Daoy (cell line): Measurements from ENCODE around the gene SH3RF3. TPM values are rescaled to one million over a fixed set of nuclear protein-coding genes. Genes with fewer than 3 reads are reported as not detected.
A peak's percentile ranks its signal among the peaks of the same experiment; 100 is the strongest.
"Not testable (repeated sequence)": the region's sequence is repeated elsewhere in the genome, so short reads cannot be mapped to it uniquely, and the experiment has no call there.

Experiments used
- DNase-seq: peaks from one replicate; pipeline ENCODE4 v3.0.0-alpha.2; 2015; ENCODE audit warnings: low read depth
- total RNA-seq: library from RNA; depleted of rRNA; stranded (reverse); fragments of >200 nt; shearing (Covaris generic); gene quantifications from 2 replicates; pipeline ENCODE4 v1.2.3, GENCODE V29; 2014

The SH3RF3 gene
- total RNA-seq, 1 experiment from 2014 or later: 3.0 TPM

DNA sequence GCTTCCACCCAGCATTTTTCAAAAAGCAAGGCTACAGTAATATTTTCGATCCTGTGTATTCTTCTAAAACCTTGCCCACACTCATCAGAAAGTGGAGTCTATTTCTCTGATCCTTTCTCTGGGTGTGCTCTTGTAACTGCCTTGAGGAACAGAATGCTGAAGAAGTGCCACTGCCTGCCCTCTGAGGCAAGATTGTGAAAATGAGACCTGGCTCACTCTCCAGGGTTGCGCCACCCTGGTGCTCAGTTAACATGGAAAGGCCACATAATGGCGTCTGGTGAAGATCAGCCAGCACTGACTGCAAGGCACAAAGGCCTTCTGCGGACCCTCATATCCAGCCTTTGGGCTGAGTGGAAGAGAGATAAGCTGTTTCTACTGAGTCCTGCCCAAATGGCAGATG is 11.2 kb upstream of the SH3RF3 start:
- no peak for DNase-seq

DNA sequence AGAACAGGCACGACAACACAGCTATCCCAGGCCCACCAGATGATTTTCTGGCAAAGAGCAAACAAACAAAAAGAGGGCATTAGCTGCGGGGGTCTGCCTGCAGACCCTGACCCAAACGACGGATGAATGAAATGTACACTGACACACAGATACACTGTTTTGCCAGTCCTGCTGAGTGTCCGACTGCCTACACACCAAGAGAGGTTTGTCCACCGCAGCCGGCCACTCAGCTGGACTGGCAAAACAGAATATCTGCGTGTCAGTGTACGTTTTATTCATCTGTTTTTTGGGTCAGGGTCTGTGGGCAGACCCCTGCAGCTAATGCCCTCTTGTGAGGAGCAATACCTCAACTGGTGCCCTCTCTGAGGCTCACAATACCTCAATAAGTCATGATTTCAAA is 10.7 kb upstream of the SH3RF3 start:
- DNase-seq: no peak

DNA sequence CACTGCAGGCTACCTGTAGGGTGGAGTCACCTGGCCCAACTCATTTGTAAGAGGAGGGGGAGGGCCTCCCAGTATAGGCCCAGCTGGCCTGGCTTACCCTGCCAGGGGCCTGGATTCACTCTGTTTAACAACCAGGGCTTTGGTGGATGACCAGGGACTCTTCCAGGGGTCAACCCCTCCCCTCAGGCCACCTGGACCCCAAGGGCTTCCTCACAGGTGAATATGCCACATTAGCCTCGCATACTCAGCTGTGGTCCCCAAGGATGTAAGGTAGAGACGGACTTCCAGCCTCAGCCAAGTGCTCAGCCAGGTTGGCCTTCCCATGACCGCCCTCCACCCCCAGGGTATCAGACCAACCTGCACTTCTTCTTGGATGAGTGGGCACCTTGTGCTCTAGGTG is 8.8 kb upstream of the SH3RF3 start:
- DNase-seq: no peak

DNA sequence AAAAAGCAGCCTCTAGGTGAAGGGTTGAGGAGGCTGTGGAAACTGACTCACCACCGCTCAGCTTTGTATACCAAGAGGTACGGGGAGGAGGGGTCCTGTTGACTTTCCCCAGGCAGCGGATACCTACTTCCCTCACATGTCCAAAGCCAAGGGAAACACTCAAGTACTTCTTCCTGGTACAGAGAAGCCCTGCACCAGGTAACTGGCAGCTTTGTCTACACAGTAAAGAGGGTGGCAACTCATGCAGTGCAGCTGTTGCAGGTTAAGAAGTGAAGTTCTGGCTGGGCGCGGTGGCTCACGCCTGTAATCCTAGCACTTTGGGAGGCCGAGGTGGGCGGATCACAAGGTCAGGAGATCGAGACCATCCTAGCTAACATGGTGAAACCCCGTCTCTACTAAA is 8.3 kb upstream of the SH3RF3 start:
- not testable (repeated sequence) for DNase-seq

DNA sequence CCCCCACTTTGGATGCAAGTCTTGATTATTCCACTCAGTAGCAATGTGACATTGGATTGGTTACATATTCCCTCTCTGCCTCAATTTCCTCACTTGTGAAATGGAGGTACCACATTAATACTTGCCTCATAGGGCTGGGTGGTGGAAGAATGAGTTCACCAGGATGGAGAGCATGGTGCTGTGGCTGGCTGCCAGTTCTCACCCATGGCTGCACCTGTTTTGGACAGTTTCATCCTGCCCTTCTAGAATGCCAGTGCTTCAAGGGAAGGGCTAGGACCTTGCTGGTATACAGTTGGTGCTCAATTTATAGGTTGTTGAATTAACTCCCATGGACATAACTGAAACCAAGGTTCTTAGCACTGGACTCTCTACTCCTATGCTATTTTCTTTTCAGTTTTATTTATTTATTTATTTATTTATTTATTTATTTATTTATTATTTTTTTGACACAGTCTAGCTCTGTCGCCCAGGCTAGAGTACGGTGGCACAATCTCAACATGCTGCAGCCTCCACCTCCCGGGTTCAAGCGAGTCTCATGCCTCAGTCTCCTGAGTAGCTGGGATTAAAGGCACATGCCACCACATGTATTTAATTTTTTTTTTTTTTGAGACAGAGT is 5.3 kb upstream of the SH3RF3 start:
- no peak for DNase-seq

DNA sequence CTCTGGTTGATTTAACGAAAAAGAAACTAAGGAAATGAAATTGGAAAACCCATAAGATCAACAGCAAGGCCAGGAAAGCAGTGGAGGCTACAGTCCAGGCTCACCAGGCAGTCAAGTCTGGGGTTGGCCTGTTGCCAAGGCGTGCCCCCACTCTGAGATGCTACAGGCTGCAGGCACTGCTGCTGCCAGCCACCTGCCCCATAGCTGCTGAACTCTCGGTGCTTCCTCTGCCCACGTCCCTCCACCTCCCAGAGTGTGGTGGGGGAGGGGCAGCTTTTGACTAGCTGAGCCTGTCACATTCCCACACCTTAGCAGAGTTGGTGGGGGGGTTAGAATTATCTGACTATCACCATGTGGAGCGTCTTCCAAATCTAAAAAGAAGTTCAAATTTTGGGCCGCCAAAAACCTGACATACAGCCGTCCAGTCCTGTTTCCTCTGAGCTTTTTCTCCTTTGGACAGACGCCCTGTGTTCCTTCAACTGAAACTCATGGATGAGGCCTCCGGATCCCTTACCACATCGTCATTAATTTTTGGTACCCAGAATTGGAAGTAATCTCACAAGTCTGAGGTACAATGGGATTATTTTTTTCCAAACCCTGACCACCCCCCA is 3.9 kb upstream of the SH3RF3 start:
- DNase-seq: peak; percentile 75

DNA sequence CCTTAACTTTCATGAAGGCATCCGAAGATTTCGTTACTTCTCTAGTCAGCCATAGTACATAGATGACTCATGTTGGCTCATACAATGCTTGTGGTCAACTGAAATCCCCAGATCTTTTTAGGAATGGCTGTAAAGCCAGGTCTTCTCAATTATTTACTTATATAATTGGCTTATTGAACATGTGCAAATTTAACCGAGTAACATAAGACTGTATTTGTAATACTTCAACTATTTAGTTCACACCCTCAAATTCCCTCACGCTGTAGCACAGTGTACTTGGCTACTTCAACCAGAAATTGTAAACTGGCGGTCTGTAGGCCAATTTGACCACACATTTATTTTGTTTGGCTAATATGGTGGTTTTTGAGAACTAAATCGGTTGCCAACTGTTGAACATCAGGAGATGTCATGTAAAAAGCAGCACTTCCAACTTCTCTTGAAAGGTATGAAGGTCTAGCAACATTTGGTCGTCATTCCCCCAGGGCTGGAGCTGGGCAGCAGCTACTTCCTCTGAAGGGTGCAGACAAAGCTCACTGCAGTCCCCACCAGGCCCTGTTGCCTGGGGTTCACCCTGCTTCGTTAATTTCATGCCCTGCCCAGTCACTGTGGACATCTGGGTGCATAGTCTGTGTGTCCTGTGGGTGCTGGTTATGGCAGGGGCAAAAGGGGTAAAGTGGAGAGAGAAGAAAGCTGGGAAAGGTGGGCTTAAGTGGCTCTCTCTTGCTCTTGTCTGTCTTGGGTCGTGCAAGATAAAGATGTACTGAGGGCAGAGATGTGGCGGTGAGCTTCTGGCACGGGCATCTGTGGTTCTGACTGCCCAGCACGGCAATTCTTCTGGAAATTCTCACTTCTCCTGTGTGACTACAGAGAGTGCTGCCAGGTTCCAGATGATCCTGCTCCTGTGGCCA is 3.2 kb upstream of the SH3RF3 start:
- peak; percentile 85 for DNase-seq

DNA sequence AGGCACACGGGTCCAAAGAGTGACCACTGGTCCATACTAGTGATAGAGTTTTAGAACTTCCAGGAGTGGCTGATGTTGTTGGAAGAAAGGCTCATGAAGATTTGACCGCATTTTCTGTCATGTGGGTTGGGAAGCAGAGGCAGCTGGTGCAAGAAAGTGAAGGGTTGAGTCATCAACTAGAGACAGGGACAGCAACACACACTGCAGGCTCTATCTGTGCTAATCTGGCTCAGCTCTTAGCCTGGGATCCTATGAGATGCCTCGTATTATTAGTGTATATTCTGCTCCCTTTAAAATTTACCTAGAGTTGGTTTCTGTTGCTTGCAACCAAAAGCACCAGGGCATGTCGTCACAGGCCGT is 2.5 kb upstream of the SH3RF3 start:
- peak; percentile 83 for DNase-seq

DNA sequence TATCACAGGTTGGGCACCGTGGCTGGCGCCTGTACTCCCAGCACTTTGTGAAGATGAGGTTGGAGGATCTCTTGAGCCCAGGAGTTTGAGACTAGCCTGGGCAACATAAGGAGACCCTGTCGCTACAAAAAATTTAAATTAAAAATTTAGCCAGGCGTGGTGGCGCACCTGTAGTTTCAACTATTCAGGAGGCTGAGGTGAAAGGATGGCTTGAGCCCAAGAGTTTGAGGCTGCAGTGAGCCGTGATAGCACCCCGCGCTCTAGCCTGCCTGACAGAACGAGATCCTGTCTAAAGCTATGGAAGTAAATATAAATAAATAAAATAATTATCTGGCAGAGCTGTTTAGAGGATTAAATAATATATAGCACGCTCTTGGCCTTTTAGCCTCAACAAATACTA is 1.4 kb upstream of the SH3RF3 start:
- DNase-seq: no peak

DNA sequence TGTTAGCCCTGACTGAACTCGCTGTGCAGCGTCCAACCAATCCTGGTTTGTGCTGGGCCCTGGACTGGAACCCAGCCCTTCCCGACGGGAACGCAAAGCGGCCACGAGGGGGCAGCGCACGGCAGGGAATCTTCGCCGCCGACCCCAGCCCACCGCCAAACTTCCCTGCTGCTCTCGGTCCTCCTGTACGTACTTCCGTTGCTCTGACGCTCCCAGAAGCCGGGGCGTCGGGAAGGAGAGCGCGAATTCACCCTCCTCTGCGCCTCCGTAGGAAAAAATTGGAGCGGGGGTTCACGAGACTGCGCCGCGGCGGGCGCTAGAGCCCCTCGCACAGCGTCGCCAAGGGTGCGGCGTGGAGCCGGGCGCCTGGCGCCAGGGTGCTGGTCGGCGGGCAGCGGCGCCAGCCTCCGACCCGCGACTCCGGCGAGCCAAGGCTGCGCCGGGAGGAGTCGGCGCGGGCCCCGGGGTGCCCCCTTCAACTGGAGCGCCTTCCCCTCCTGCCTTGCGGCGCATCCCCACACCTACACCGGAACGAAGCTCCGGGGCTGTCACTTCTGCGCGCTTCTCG is 873 bp upstream of the SH3RF3 start:
- DNase-seq: peak; percentile 94

DNA sequence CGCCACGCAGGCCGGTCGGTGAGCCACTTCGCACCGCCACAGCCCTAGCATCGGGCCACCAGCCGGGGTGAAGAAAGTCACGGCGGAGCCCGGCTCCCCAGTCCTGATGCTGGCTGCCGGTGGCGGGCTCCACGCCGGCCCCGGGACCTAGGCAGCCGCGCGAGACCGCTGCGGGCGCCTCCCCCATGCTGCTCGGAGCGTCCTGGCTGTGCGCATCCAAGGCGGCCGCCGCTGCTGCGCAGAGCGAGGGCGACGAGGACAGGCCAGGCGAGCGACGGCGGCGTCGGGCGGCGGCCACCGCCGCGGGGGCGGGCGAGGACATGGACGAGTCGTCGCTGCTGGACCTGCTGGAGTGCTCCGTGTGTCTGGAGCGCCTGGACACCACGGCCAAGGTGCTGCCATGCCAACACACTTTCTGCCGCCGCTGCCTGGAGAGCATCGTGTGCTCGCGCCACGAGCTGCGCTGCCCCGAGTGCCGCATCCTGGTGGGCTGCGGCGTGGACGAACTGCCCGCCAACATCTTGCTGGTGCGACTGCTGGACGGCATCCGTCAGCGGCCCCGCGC is 433 bp downstream of the SH3RF3 start:
- peak; percentile 36 for DNase-seq

DNA sequence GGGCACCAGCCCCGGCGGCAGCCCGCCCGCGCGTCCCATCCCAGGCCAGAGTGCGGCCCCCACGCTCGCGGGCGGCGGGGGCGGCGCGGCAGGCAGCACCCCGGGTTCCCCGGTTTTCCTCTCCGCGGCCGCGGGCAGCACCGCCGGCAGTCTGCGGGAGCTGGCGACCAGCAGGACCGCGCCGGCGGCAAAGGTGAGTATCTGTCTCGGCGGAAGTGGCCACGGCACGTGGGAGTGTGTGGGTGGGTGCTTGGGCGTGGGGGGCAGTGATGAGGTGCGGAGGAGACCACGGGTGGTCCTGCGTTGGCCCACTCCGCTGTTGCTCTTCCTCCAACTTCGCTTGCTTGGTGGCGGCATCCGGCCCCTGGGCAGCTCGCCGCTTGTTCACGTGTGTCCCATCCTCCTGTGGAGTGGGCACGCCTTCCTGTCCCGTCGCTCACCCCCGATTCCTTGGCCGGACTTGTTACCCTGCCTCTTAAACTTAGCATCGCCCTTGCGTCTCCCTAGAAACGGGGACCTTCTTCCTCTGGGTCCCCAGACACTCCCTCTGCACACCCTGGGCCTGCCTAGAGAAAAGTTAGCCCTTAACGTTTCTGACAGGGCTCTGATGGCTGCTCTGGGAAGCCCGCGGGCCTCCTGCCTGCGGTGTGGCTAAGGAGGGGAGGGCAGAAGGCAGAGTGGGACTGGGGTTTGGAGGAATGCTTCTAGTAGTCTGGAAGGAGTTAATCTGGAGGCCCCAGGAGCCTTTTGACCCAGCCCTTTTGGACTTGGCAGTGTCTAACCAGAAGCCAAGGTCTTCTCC is 1.1 kb downstream of the SH3RF3 start:
- peak; percentile 50 for DNase-seq

DNA sequence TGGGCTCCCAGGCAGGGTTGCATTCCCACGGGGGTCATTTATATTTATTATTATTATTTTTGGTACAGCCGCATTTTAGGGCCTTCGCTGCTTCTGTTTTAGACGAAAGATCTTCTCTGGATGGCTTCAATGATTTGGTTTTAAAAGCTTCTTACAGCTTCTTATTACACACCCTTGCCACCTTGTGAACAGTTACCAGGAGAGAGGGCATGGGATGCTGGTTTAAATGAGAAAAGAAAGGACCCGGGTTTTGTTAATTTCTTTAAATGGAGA is 1.7 kb downstream of the SH3RF3 start:
- DNase-seq: no peak

DNA sequence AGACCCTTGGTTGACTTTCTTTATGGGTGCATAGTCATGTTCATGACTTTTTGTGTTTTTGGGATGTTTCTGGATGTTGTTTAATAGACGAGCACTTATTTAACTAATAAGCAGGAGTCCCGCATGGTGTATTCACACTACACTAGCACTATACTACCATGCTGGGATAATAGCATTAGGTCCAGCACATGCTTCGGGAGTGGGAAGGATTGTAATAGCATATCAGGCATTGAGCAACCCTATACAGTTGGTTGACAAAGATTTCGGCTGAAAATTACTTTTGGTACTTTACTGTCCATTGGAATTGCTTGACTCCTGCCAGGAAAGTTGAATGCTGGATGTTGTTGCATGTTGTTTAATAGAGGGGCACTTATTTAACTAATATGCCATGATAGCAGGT is 2.8 kb downstream of the SH3RF3 start:
- DNase-seq: no peak

DNA sequence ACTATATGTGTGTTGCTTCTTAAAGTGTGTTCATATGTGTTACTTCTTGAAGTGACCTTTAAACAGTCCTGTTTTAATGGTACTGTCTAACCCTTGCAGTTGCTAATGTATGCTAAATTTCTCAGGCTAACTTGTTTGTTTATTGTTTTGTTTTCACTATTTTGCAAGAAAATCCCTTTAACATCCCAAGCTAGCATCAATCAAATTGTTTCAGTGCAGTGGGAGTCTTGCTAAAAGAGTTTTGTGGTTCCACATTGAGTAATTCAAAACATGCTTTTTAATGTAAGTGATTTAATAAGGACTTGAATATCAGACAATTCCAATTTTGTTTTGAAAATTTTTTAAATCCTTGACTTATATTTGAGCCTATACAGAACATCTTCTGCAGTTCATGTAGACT is 3.6 kb downstream of the SH3RF3 start:
- DNase-seq: no peak

DNA sequence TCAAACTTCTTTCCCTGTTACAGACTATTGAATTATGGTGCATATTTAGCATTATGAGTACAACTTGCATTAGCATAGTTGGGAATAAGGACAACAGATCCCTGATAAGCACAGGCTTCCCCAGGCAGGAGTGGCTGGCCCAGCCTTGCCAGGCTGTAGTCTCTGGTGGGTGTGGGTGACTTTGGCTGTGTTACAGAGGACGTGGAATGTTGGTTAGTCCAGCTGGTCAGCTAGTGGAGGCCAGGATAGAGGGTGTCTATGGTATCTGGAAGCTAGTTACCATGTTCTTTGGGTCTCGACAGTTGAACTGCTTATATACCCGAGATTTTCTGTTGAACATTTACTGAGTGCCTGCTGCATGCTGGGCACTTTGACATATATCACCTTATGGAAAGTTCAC is 4.7 kb downstream of the SH3RF3 start:
- no peak for DNase-seq

DNA sequence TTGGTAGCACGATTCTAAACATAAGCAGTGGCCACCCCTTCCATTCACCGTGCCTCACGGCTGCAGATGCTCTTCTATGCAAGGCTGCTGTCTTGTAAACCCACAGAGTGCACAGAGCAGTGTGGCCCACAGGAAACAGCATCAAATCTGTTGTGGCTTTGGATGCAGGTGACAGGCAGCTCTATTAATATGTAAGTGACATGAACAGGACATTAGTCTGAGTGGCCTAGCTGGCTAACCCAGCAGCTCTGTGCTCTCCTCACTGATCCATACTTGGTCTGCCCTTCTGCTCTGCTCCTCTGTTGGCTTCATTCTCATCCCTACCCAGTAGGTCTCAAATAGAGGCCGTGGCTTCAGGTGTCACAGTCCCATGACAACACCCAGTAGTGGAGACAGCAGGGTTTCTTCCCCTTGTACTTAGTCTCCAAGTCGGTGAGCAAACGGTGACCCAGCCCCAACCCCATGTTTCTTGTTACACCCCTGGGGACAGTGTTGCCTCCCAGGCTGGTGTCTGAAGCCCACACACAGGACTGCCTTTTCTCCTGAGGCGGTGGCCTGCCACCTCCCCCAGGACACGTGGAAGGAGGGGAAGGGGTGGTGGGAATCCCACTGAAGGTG is 5.8 kb downstream of the SH3RF3 start:
- DNase-seq: no peak

DNA sequence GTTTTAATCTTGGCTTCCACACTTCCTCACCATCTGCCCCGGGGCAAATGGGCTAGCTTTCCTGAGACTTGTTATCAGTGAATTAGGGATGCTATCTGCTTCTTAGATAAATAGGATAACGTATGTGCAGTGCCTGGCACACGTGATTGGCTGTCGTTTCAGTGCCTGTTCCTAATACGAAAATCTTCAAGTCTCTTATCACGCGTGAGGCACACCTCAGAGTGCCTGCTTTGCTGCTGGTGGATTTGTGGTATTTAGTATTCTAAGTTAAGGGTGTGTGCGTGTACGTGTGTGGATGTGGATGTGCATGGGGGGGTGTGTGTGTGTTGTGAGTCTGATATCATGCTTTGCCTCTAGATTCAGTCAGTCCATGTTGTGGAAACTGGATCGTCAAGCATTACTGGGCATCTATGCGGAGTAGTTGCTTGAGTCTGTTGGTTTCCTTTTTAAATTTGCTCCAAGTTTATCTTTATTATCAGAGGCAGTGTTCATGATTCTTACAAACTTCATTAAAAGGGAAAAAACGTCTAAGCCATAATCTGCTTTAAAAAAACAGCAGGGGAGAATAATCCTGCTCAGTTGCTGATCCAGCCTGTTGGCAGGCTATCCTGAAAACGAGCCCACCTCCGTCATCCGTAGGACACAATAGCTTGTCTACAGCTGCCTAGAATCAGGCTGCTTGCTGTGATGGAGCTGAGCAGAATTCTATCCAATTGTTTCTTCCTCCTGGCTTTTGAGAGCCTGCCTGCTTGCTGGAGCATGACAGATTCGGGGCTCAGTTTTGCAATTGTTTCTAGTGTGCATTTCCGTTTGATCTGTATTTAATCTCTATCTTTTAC is 6.6 kb downstream of the SH3RF3 start:
- peak; percentile 15 for DNase-seq

DNA sequence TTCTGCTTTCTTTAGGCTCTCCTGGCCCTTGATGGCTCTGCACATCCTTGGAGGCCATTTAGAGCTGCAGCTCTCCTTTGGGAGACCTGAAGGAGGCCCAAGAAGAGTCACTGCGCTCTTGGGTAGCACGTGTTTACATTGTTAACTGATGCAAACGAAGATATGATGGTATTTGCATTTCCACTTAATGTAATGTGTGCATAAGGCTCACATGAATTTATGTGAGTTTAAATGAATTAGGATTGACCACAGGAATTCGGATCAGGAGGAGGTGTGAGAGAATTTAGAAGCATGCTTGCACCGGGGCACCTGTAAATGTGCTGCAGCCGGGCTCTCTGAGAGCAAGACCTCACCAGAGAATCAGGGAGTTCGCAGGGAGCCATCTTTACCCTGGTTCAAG is 7.5 kb downstream of the SH3RF3 start:
- no peak for DNase-seq

DNA sequence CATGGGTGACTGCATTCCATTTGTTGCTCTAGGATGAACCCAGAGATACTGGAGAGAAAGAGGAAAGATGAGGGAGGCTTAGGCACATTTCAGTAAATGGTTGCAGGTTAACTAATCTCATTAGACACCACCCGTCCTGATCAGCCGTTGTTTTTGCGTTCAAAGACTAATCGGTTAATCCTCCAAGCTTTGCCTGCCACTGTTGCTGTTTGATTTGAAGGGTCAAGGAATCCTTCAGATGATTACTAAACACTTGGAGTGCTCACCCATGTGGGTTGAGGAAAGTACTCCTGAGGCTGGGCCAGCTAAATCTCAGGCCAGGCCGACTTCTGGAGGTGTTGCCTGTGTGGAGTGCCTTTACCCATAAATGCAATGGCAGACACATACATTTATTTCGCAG is 8.6 kb downstream of the SH3RF3 start:
- no peak for DNase-seq
